Right renal cortex interstitium (tissue), 3 donors: ENCODE measurements around the gene CHRNB1. TPM values are rescaled to one million over a fixed set of nuclear protein-coding genes. Genes with fewer than 3 reads are reported as not detected.
"Not testable (repeated sequence)": the region's sequence is repeated elsewhere in the genome, so short reads cannot be mapped to it uniquely, and the experiment has no call there.

Source experiments
- DNase-seq, 3 donors: peaks; one replicate each; pipeline ENCODE4 v3.0.0-alpha.2; 2013; ENCODE audit warnings: low read depth in 3 of 3, low spot score in 2 of 3
- polyA plus RNA-seq, 3 donors: library from polyadenylated mRNA; unstranded; fragments of 120-200 nt; gene quantifications; one replicate each; pipeline ENCODE4 v1.2.1, GENCODE V29; 2013; ENCODE audit not compliant: insufficient read length in 3 of 3

CHRNB1 gene
- polyA plus RNA-seq, 3 donors: 10.1 to 11.0 (median 10.9) TPM

GRCh38 chr17:7465597-7466275 lies 20.9 kb downstream of the CHRNB1 start:
- no peak for DNase-seq

- no peak for DNase-seq
These were observed 21.4 kb downstream of the CHRNB1 start for GRCh38 chr17:7466318-7466638.

- DNase-seq: no peak
These were observed 21.9 kb downstream of the CHRNB1 start for GRCh38 chr17:7466639-7467341.

- no peak for DNase-seq
These were observed 22.6 kb downstream of the CHRNB1 start for GRCh38 chr17:7467498-7467897.

GRCh38 chr17:7468290-7468689 lies 23.4 kb downstream of the CHRNB1 start:
- DNase-seq: no peak

GRCh38 chr17:7468804-7469389 lies 24.0 kb downstream of the CHRNB1 start:
- DNase-seq: no peak

GRCh38 chr17:7469843-7470242 lies 25.0 kb downstream of the CHRNB1 start:
- not testable (repeated sequence) for DNase-seq

- DNase-seq: not testable (repeated sequence)
These were observed 25.7 kb downstream of the CHRNB1 start for GRCh38 chr17:7470457-7470973.

GRCh38 chr17:7471729-7472128 lies 26.9 kb downstream of the CHRNB1 start:
- no peak for DNase-seq

GRCh38 chr17:7474767-7475166 lies 29.9 kb downstream of the CHRNB1 start:
- DNase-seq: not testable (repeated sequence)

- no peak for DNase-seq
These were observed 31.0 kb downstream of the CHRNB1 start for GRCh38 chr17:7475764-7476422.

GRCh38 chr17:7476494-7476893 lies 31.6 kb downstream of the CHRNB1 start:
- DNase-seq: no peak

GRCh38 chr17:7476951-7477350 lies 32.1 kb downstream of the CHRNB1 start:
- no peak for DNase-seq

GRCh38 chr17:7477392-7478275 lies 32.8 kb downstream of the CHRNB1 start:
- no peak for DNase-seq

GRCh38 chr17:7478276-7479212 lies 33.7 kb downstream of the CHRNB1 start:
- DNase-seq: no peak

GRCh38 chr17:7479213-7480088 lies 34.6 kb downstream of the CHRNB1 start, which contains the start of gene ZBTB4:
ZBTB4 (minus strand) TSS chr17:7479631; CDS start chr17:7466801, 12,830 bp downstream.
- no peak for DNase-seq

- no peak for DNase-seq
These were observed 35.2 kb downstream of the CHRNB1 start for GRCh38 chr17:7480089-7480384.

- DNase-seq: not testable (repeated sequence)
These were observed 36.4 kb downstream of the CHRNB1 start, which contains the start of gene SLC35G6 for GRCh38 chr17:7481275-7481674. SLC35G6 (plus strand) TSS chr17:7481446; CDS start chr17:7481517, 71 bp downstream.
